Neuron (in vitro differentiated cells): ENCODE results near the gene IGFBP1.

ENCODE experiments used
- H2AFZ ChIP-seq: one replicate; pipeline ENCODE4 v1.6.1; 2013; ENCODE audit warnings: low read depth, mild to moderate bottlenecking, inconsistent platforms, low read length, moderate library complexity
- H3K27me3 ChIP-seq: one replicate; pipeline ENCODE4 v1.6.1; 2013; ENCODE audit warnings: low read length; ENCODE audit not compliant: insufficient read depth
- H3K36me3 ChIP-seq: one replicate; pipeline ENCODE4 v1.6.1; 2013; ENCODE audit warnings: low read length; ENCODE audit not compliant: insufficient read depth
- H3K4me1 ChIP-seq: one replicate; pipeline ENCODE4 v1.6.1; 2013; ENCODE audit warnings: low read length; ENCODE audit not compliant: insufficient read depth
- H3K4me3 ChIP-seq: 2 replicates; pipeline ENCODE4 v1.5.1; 2013; ENCODE audit warnings: mild to moderate bottlenecking, low read length, moderate library complexity
- H3K9me3 ChIP-seq: one replicate; pipeline ENCODE4 v1.6.1; 2013; ENCODE audit warnings: low read length

Gene IGFBP1

DNA sequence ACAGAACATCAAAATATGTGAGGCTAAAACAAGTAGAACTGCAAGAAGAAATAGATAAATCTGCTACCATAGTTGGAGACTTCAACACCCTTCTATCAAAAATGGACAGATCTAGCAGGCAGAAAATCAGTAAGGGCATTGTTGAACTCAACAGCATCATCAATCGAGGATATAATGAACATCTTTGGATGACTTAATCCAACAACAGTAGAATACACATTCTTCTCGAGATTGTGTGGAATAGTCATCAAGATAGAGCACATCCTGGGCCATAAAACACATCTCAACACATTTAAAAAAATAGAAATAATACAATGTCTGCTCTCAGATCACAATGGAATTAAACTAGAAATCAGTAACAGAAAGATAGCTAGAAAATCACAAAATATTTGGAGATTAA lies 9.9 kb downstream of the IGFBP1 start:
- H3K4me1 ChIP-seq: no peaks in the 10 kb centered on the region
- H3K27me3 ChIP-seq: peaks cover 13% of the 10 kb centered on the region
- H3K9me3 ChIP-seq: no peaks in the 10 kb centered on the region
- H2AFZ ChIP-seq: no peak overlapping the region
- no peak overlapping the region for H3K4me3 ChIP-seq
- H3K36me3 ChIP-seq: no peaks in the 10 kb centered on the region

- H3K27me3 ChIP-seq: no peaks in the 10 kb centered on the region
- H3K36me3 ChIP-seq: no peaks in the 10 kb centered on the region
- H3K4me1 ChIP-seq: no peaks in the 10 kb centered on the region
- H2AFZ ChIP-seq: no peak overlapping the region
- H3K9me3 ChIP-seq: no peaks in the 10 kb centered on the region
- no peak overlapping the region for H3K4me3 ChIP-seq
Measured at GRCh38 chr7:45901566-45901965, 13.3 kb downstream of the IGFBP1 start.

GRCh38 chr7:45902820-45903219 lies 14.5 kb downstream of the IGFBP1 start:
- Histone ChIP-seq H3K36me3 (no peaks in the 10 kb centered on the region), H3K4me1 (no peaks in the 10 kb centered on the region), H3K4me3 (no peak overlapping the region), H3K9me3 (no peaks in the 10 kb centered on the region), H3K27me3 (no peaks in the 10 kb centered on the region), H2AFZ (no peak overlapping the region)

DNA sequence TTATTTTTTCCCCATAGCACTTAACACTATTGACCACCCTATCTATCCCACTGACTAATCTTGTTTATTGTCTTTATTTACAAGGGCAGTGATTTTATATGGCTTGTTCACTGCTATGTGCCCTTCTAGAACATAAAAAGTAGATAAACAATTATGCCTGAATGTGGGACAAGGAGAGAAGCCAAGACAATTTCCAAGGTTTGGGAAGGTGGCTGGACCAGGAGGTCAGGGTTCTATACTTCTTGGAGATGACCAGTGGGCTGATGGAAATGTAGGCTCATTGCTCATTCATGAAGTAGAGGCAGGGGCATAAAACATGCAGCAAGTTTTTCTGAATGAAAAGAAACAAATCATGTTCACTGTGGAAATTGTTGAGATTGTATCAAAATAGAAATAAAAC lies 21.3 kb downstream of the IGFBP1 start:
- H3K36me3 ChIP-seq: no peaks in the 10 kb centered on the region
- H3K4me1 ChIP-seq: no peaks in the 10 kb centered on the region
- H3K9me3 ChIP-seq: no peaks in the 10 kb centered on the region
- H2AFZ ChIP-seq: no peak overlapping the region
- no peak overlapping the region for H3K4me3 ChIP-seq
- H3K27me3 ChIP-seq: no peaks in the 10 kb centered on the region

DNA sequence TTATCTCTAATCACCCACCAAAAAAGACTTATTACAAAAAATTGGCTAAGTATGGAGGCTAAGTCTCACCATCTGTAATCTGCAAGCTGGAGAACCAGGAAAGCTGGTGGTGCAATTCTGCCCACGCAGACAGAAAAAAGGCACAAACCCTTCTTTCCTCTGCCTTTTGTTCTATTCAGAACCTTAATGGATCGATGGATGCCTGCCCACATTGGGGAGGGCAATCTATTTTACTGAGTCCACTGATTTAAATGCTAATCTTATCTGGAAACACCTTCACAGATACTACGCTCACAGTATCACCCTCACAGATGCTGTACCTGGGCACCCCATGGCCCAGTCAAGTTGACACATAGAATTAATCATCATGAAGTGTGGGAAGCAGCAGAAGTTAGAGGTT lies 22.6 kb downstream of the IGFBP1 start:
- H3K4me3 ChIP-seq: no peak overlapping the region
- no peaks in the 10 kb centered on the region for H3K36me3 ChIP-seq
- no peaks in the 10 kb centered on the region for H3K27me3 ChIP-seq
- no peak overlapping the region for H2AFZ ChIP-seq
- H3K9me3 ChIP-seq: no peaks in the 10 kb centered on the region
- H3K4me1 ChIP-seq: no peaks in the 10 kb centered on the region

- no peak overlapping the region for H2AFZ ChIP-seq
- no peaks in the 10 kb centered on the region for H3K36me3 ChIP-seq
- no peaks in the 10 kb centered on the region for H3K9me3 ChIP-seq
- H3K27me3 ChIP-seq: no peaks in the 10 kb centered on the region
- H3K4me1 ChIP-seq: no peaks in the 10 kb centered on the region
- H3K4me3 ChIP-seq: no peak overlapping the region
Measured at GRCh38 chr7:45911311-45911710, 23.0 kb downstream of the IGFBP1 start.

DNA sequence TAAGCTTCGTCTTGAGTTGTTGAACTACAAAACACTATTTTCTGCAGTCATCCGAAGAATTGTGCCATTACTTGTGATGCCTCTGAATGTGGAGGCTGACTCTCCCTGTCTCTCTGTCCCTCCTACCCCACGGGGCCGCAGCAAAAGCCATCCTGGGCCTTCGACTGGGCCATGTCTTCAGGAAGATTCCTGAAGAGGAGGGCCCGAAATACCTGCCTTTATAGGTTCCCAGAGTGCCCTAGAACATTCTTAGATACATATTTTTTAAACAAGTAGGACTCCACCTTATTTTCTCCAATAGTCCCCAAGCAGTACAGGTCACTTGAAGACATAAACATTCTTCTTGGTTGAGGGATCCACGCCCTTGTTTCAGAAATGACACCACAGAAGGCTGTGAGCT lies 24.7 kb downstream of the IGFBP1 start:
- Histone ChIP-seq H3K4me3 (no peak overlapping the region), H2AFZ (no peak overlapping the region), H3K4me1 (no peaks in the 10 kb centered on the region), H3K36me3 (no peaks in the 10 kb centered on the region), H3K27me3 (peaks cover 3% of the 10 kb centered on the region), H3K9me3 (no peaks in the 10 kb centered on the region)

DNA sequence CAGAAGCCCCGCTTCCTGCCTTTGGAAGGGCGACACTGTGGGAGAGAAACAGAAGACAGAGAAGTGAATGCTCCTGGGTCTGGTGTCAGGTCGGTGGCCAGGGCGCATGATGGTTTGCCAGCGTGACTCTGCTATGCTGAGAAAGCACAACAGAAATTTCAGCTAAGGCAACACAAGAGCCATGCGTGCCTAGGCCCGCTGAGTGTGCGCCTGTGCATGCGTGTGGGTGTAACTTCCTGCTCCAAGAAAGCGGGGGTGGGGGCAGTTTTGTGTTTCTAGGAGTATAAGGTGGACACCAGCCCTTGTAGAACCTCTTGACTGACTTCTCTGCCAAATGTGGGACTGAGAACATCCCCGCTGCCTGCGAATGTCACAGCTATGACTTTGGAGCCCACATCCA lies 26.6 kb downstream of the IGFBP1 start:
- H2AFZ ChIP-seq: no peak overlapping the region
- peaks cover 19% of the 10 kb centered on the region for H3K27me3 ChIP-seq
- no peak overlapping the region for H3K4me3 ChIP-seq
- no peaks in the 10 kb centered on the region for H3K9me3 ChIP-seq
- H3K4me1 ChIP-seq: no peaks in the 10 kb centered on the region
- H3K36me3 ChIP-seq: no peaks in the 10 kb centered on the region

- Histone ChIP-seq H3K4me1 (peaks cover 2% of the 10 kb centered on the region), H3K36me3 (no peaks in the 10 kb centered on the region), H3K4me3 (no peak overlapping the region), H3K9me3 (no peaks in the 10 kb centered on the region), H3K27me3 (peaks cover 26% of the 10 kb centered on the region), H2AFZ (no peak overlapping the region)
Measured at GRCh38 chr7:45915606-45916005, 27.3 kb downstream of the IGFBP1 start.

- no peaks in the 10 kb centered on the region for H3K36me3 ChIP-seq
- H3K4me3 ChIP-seq: no peak overlapping the region
- H2AFZ ChIP-seq: no peak overlapping the region
- peaks cover 38% of the 10 kb centered on the region for H3K27me3 ChIP-seq
- H3K4me1 ChIP-seq: peaks cover 8% of the 10 kb centered on the region
- no peaks in the 10 kb centered on the region for H3K9me3 ChIP-seq
Measured at GRCh38 chr7:45917064-45917463, 28.8 kb downstream of the IGFBP1 start.

GRCh38 chr7:45917658-45918057 lies 29.4 kb downstream of the IGFBP1 start:
- Histone ChIP-seq H3K4me3 (no peak overlapping the region), H3K4me1 (peaks cover 8% of the 10 kb centered on the region), H3K9me3 (no peaks in the 10 kb centered on the region), H3K27me3 (peaks cover 38% of the 10 kb centered on the region), H3K36me3 (no peaks in the 10 kb centered on the region), H2AFZ (no peak overlapping the region)

GRCh38 chr7:45918556-45918955 lies 30.3 kb downstream of the IGFBP1 start:
- no peak overlapping the region for H3K4me3 ChIP-seq

GRCh38 chr7:45919231-45919784 lies 31.0 kb downstream of the IGFBP1 start:
- H3K36me3 ChIP-seq: no peaks in the 10 kb centered on the region
- H3K4me1 ChIP-seq: peaks cover 10% of the 10 kb centered on the region
- no peak overlapping the region for H3K4me3 ChIP-seq
- H2AFZ ChIP-seq: no peak overlapping the region
- H3K27me3 ChIP-seq: peaks cover 38% of the 10 kb centered on the region
- H3K9me3 ChIP-seq: no peaks in the 10 kb centered on the region

More at GRCh38 chr7:45918556-45918955, 30.3 kb downstream of the IGFBP1 start:
- Histone ChIP-seq H3K4me1 (peaks cover 8% of the 10 kb centered on the region), H3K27me3 (peaks cover 38% of the 10 kb centered on the region), H2AFZ (no peak overlapping the region), H3K9me3 (no peaks in the 10 kb centered on the region), H3K36me3 (no peaks in the 10 kb centered on the region)

- H3K4me3 ChIP-seq: no peak overlapping the region
- H2AFZ ChIP-seq: no peak overlapping the region
- H3K9me3 ChIP-seq: no peaks in the 10 kb centered on the region
- H3K4me1 ChIP-seq: peaks cover 10% of the 10 kb centered on the region
- no peaks in the 10 kb centered on the region for H3K36me3 ChIP-seq
- peaks cover 38% of the 10 kb centered on the region for H3K27me3 ChIP-seq
Measured at GRCh38 chr7:45919993-45920459, 31.7 kb downstream of the IGFBP1 start.
